ENCODE data around the gene ANKRD23. TPM values are rescaled to one million over a fixed set of nuclear protein-coding genes. Genes with fewer than 3 reads are reported as not detected.

Gene ANKRD23
- total and polyA plus RNA-seq, 2 of the 13 experiments (the other 11 are each of a cell fraction or from before 2014, with no cell fraction given) = 1.5 to 1.6 TPM

GRCh38 chr2:96868555-96869280 lies 24.9 kb upstream of the ANKRD23 start (continued):
- TF ChIP-seq SP1 (IDR thresholded peaks at IDR 0.05) (no peak), SP1 (CRISPR knock-in tag; IDR thresholded peaks at IDR 0.05) (peak; percentile 74), TAF15 (IDR thresholded peaks at IDR 0.05; ENCODE audit: low read depth, low read length, poor library complexity, severe bottlenecking) (peak; percentile 84), BRD4 (CRISPR knock-in tag; IDR thresholded peaks at IDR 0.05) (peak; percentile 81; the same call in 1 of the 2 replicates), MYC (CRISPR knock-in tag; IDR thresholded peaks at IDR 0.05; ENCODE audit: borderline replicate concordance) (peak; percentile 73), SNRNP70 (IDR thresholded peaks at IDR 0.05; ENCODE audit: low read depth, low read length) (no peak), ZEB1 (IDR thresholded peaks at IDR 0.05; ENCODE audit: insufficient replicate concordance, low read depth) (no peak), ZNF562 (CRISPR knock-in tag; IDR thresholded peaks at IDR 0.05; ENCODE audit: borderline replicate concordance) (no peak), NR2F6 (IDR thresholded peaks at IDR 0.05) (no peak), NR2F6 (CRISPR knock-in tag; IDR thresholded peaks at IDR 0.05) (peak; percentile 32; the same call in 1 of the 2 replicates), ZNF124 (CRISPR knock-in tag; IDR thresholded peaks at IDR 0.05) (peak; percentile 15; the same call in 1 of the 2 replicates), ZNF709 (CRISPR knock-in tag; IDR thresholded peaks at IDR 0.05) (peak; percentile 36; the same call in 1 of the 2 replicates), PAF1 (CRISPR knock-in tag; IDR thresholded peaks at IDR 0.05) (no peak), MXI1 (IDR thresholded peaks at IDR 0.05; ENCODE audit: borderline replicate concordance, low read depth, low read length) (peak; percentile 16; the same call in 1 of the 3 replicates), SIX1 (CRISPR knock-in tag; IDR thresholded peaks at IDR 0.05; ENCODE audit: borderline replicate concordance) (no peak), ZNF530 (CRISPR knock-in tag; IDR thresholded peaks at IDR 0.05; ENCODE audit: low read depth) (no peak), ISL2 (CRISPR knock-in tag; IDR thresholded peaks at IDR 0.05) (peak; percentile 70), ZNF143 (CRISPR knock-in tag; IDR thresholded peaks at IDR 0.05) (0 out of 2 replicates have a peak, but pooled peaks have one; percentile 9), ZNF776 (CRISPR knock-in tag; IDR thresholded peaks at IDR 0.05) (no peak), ZNF24 (IDR thresholded peaks at IDR 0.05) (no peak), MZF1 (CRISPR knock-in tag; IDR thresholded peaks at IDR 0.05; ENCODE audit: borderline replicate concordance) (no peak), ZNF17 (CRISPR knock-in tag; IDR thresholded peaks at IDR 0.05) (no peak), ZNF234 (CRISPR knock-in tag; conservative IDR thresholded peaks at IDR 0.05) (0 out of 2 replicates have a peak, but pooled peaks have one; percentile 21), NONO (IDR thresholded peaks at IDR 0.05) (no peak), NONO (CRISPR knock-in tag; conservative IDR thresholded peaks at IDR 0.05) (peak; percentile 54)
- TF ChIP-seq, protein P1, sequence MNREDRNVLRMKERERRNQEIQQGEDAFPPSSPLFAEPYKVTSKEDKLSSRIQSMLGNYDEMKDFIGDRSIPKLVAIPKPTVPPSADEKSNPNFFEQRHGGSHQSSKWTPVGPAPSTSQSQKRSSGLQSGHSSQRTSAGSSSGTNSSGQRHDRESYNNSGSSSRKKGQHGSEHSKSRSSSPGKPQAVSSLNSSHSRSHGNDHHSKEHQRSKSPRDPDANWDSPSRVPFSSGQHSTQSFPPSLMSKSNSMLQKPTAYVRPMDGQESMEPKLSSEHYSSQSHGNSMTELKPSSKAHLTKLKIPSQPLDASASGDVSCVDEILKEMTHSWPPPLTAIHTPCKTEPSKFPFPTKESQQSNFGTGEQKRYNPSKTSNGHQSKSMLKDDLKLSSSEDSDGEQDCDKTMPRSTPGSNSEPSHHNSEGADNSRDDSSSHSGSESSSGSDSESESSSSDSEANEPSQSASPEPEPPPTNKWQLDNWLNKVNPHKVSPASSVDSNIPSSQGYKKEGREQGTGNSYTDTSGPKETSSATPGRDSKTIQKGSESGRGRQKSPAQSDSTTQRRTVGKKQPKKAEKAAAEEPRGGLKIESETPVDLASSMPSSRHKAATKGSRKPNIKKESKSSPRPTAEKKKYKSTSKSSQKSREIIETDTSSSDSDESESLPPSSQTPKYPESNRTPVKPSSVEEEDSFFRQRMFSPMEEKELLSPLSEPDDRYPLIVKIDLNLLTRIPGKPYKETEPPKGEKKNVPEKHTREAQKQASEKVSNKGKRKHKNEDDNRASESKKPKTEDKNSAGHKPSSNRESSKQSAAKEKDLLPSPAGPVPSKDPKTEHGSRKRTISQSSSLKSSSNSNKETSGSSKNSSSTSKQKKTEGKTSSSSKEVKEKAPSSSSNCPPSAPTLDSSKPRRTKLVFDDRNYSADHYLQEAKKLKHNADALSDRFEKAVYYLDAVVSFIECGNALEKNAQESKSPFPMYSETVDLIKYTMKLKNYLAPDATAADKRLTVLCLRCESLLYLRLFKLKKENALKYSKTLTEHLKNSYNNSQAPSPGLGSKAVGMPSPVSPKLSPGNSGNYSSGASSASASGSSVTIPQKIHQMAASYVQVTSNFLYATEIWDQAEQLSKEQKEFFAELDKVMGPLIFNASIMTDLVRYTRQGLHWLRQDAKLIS (CRISPR knock-in tag; IDR thresholded peaks at IDR 0.05) = no peak
- TF ChIP-seq, protein P2, sequence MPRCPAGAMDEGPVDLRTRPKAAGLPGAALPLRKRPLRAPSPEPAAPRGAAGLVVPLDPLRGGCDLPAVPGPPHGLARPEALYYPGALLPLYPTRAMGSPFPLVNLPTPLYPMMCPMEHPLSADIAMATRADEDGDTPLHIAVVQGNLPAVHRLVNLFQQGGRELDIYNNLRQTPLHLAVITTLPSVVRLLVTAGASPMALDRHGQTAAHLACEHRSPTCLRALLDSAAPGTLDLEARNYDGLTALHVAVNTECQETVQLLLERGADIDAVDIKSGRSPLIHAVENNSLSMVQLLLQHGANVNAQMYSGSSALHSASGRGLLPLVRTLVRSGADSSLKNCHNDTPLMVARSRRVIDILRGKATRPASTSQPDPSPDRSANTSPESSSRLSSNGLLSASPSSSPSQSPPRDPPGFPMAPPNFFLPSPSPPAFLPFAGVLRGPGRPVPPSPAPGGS (CRISPR knock-in tag; IDR thresholded peaks at IDR 0.05) = peak; percentile 48; the same call in 1 of the 2 replicates

Data from HepG2 (cell line).